Measurements from ENCODE around the gene CDH13.

GRCh38 chr16:83746611-83747010 lies 1119.8 kb downstream of the CDH13 start:
- TF ChIP-seq RAD21 (conservative IDR thresholded peaks at IDR 0.05 in 1 of 2, IDR thresholded peaks at IDR 0.05 in 1 of 2) (no peak), CTCF (IDR thresholded peaks at IDR 0.05) (no peak), GATA3 (IDR thresholded peaks at IDR 0.05; ENCODE audit: borderline replicate concordance) (no peak), HDAC2 (IDR thresholded peaks at IDR 0.05) (no peak), KDM1A (IDR thresholded peaks at IDR 0.05; ENCODE audit: low read depth) (no peak), REST (IDR thresholded peaks at IDR 0.05) (no peak), JUNB (IDR thresholded peaks at IDR 0.05) (no peak), EP300 (IDR thresholded peaks at IDR 0.05) (no peak), ZSCAN20 (CRISPR knock-in tag; IDR thresholded peaks at IDR 0.05) (no peak)
